ENCODE data around the gene PDCD7.
"Not testable (repeated sequence)": the region's sequence is repeated elsewhere in the genome, so short reads cannot be mapped to it uniquely, and the experiment has no call there.

PDCD7 gene

DNA sequence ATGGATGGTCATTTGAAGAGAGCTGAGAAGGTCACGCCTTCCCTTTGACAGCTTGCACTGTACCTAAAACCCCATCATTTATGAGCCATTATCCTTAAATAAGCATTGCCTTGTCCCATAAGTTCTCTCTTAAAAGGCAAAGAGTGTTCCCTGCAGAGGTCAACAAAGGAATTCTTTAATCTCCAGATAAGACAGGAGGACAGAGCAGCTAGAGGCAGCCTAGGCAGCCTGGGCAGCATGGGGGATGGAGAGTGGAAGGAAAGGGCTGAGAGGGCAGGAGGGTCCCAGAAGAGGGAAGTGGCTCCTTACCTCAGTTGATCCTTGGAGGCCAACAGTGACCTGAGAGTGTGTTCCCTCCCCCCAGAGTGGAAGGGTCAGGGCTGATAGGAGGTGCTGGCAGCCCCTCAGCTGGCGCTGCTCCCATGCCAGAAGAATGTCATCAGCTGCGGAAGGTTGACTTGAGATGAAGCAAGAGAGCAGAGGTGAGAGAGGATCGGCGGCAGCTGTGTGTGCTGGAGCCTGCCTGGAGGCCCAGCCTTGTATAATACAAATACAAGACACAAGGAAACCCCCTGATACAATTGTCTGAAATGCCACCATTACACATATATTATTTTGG is 44.3 kb downstream of the PDCD7 start:
- DNase-seq, result no peak

- no peak for DNase-seq
Observed at GRCh38 chr15:65088643-65089021, 45.0 kb downstream of the PDCD7 start.

DNA sequence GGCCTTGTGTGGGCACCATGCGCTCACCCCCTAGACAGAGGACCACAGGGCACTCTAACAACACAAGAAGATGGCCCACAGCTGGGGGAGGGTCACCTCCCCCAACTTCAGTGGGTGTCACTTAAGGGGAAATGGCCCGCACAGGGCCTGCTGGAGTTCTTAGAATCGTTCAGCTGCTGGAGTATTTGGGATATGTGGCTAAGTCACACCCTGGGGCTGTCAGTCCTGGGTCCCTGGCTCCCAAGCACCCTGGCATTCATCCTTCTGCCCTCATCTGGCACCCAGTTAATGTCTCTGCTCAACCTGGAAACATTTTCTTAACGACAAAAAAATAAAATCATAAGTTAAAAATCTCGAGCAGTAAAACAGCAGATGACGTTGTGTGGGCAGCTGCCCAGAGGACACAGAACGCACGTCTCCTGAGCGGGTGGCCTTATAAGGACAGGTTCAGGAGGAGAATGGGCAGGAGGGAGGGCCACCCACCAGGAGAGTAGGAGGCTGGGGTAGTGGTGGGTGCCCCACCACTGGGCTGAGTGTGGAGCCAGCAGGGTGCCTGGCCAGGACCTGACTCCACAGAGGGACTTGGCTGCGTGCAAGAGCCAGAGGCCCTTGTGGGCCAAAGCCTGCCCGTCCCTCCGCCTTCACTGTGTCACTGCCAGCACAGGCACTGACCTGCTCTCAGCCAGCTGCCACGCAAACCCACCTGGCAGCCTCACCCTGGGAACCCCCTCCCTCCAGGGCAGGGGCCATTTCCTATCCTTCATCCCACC is 45.5 kb downstream of the PDCD7 start:
- DNase-seq, result no peak

DNA sequence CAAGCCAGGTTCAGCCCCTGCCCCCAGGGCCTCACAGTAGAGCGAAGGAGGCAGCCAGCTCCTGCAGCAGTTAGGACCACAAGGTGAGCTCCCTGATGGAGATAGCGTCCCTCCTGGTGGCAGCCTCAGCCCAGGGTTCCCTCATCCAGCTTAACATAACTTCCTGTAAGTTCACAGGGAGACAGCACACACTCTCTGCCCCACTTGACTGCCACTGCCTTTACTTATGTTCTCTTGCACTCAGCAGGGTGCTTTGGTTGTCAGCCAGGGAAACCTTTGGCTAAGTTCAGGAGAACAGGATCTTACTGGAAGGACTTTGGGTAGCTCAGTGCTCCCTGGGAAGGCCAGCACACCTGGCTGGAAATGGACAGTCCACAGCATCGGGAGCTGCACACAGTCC is 46.2 kb downstream of the PDCD7 start:
- no peak for DNase-seq

DNA sequence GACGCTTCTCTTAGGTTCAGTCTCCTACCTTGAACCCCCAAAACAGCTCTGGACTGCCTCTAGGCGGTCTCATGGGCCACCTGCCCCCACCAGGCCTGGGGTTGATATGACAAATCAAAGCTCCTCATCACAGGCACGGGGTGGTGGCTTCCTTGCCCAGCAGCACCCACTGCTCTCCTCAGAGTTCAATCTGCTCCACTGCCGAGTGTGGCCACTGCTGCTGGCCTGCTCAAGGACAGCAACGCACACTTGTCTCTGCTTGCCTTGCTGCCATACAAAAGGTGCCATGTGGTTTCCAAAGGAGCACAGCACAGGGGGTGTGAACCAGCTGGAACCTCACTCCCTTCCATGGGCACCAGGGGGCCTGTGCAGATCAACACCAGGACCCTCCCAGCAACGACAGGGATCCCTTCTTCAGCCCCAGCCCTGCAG is 46.9 kb downstream of the PDCD7 start:
- DNase-seq, result no peak

DNA sequence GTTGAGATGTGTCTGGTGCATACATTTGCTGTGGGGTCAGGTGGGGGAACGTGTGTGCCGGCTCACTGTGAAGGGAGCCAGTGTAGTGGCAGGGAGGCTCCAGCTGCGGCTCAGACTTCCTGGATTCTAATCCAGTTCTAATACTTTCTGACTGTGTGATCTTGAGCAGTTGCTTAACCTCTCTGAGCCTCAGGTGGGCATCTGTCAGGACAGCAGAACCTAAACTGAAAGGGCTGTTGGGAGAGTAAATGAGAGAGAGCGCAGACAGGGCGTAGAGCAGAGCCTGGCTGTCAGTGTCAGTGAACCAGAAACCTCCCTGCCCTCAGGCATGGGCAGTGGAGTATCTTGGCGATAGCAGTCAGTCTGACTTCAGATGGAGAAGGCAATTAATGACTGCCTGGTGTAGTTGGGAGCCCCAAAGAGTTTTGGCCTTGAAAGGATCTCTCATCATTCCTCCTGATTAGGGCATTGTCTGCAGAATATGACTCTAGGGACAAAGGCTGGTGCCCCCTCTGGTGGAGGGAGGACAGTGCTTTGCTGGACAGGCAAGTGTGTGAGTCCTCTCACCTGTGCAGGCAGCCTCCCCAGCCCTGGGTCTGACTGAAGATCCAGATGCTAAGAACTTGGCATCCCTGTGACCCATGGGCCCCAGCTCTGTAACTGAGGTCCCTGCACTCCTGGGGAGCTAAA is 47.5 kb downstream of the PDCD7 start:
- peak in 1 of 2 experiments; percentile 30 for DNase-seq

DNA sequence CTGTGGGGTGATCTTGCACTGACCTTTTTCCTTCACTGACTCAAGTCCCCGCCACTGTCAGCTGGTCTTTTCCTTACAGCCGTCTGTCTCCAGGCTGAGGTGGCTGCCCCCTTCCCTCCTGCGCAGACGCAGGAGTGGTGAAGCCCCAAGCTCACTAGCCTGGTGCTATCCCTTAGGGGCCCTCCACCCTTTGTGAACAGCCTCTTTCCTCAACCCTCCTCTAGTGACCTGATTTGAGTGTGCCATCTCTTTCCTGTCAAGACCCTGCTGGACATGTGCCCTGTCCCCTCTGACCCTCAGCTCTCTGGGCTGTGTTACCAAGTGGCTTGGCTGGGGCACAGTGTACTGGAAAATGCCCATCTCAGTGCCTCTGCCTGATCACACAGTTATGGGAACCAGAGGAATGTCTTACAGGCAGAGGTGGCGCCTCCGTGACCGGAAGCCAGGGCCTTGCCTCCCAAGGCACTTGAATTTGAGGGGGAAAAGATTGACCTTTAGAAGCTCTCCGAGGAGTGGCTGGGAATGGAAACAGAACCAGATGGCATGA is 48.3 kb downstream of the PDCD7 start:
- no peak for DNase-seq

DNA sequence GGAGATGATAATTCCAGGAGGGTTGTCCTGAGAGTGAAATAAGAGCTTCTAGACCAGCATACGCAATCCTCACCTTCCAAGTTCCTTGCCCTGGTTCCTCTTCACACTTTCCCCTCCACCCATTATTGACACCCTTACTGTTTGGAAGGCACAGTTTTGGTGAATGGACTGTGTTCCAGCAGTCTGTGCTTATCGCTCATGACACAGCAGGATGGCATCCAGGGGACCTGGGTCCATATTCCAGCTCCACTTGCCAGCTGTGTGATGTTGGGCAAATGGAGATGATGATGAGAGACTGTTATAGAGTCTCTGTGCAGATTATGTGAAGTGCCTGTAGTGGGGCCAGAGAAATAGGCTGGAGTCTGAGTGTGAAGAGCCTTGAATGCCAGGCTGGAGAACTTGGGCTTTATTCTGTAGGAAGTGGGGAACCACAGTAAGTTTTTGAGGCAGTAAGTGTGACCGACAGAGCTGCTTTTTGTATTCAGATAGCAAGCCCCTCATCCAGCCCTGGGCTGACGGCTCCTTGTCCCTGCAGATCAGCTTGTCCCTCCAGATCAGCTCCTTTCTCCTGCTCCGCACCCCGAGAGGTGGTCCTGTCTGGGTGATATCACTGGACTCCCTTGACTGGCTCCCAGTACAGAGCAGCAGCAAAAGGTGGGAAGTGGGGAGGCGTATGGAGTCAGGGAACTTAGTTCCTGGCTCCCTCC is 49.0 kb downstream of the PDCD7 start:
- no peak for DNase-seq

GRCh38 chr15:65083262-65083701 is 50.3 kb downstream of the PDCD7 start:
- DNase-seq, result no peak

- DNase-seq, result no peak
Observed at GRCh38 chr15:65082303-65082953, 51.2 kb downstream of the PDCD7 start.

DNA sequence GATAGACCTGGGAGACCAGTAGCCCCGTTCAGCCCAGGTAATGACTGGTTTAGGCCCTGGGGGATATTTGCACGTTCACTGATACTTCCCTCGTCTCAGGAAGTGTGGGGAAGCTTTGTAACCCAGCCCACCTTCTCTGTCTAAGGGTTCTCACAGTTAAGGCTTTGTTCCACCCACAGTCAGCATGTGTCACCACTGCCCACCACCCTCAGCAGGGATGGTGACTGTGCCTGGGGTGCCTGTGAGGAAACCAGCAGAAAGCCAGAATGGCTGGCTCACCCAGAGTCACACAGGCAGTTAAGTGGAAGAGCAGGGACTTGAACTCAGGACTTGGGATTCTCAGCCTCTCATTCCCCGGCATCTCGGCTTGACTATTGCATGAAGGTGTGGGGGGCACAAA is 51.9 kb downstream of the PDCD7 start:
- DNase-seq, result no peak

DNA sequence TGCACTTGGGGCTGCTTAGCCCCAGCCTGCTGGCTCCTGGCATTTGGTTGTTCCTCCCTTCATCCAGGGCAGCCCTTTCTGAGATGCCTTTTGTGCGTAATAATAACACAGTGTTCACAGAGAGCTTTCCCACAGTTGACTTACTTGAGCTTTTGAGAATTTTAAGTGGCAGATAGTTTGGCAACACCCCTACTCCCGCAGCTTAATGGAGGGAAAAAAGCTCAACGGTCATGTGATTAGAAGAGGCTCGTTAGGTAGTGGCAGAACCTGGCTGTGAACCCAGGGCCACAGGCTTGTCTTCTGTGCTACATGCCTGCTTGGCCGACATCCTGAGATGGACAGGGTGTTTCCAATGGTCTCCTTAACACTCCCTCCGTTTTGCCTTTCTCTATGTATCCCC is 52.3 kb downstream of the PDCD7 start:
- no peak for DNase-seq

DNA sequence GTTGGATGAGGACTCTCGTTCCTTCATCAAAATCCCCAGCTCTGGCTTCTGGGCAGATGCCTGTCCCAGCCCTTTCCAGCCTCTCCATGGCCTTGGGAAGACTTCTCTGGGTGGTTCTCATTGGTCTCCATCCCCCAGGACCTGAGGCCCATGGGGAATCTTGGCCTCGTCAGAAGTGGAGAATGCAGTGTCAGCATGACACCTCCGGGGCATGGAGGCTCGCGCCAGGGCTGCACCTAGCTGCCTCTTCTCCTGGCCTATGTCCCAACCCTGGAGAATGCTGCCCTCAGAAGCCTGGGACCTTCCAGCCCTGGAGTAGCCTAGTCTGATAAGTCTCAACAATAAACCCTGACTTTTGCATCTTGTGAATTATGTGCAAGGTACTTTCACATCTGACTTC is 54.0 kb downstream of the PDCD7 start:
- no peak for DNase-seq

GRCh38 chr15:65077981-65078352 is 55.6 kb downstream of the PDCD7 start:
- DNase-seq, result no peak

DNA sequence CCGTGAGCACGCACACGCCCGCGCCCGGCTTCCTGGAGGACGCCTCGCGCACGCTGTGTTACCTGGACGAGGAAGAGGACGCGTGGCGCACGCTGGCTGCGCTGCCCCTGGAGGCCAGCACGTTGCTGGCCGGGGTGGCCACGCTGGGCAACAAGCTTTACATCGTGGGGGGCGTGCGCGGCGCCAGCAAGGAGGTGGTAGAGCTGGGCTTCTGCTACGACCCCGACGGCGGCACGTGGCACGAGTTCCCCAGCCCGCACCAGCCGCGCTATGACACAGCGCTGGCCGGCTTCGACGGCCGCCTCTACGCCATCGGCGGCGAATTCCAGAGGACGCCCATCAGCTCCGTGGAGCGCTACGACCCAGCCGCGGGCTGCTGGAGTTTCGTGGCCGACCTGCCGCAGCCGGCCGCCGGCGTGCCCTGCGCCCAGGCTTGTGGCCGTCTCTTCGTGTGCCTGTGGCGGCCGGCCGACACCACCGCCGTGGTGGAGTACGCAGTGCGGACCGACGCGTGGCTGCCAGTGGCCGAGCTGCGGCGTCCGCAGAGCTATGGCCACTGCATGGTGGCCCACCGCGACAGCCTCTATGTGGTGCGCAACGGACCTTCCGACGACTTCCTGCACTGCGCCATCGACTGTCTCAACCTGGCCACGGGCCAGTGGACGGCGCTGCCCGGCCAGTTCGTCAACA is 56.2 kb downstream of the PDCD7 start:
- no peak for DNase-seq

DNA sequence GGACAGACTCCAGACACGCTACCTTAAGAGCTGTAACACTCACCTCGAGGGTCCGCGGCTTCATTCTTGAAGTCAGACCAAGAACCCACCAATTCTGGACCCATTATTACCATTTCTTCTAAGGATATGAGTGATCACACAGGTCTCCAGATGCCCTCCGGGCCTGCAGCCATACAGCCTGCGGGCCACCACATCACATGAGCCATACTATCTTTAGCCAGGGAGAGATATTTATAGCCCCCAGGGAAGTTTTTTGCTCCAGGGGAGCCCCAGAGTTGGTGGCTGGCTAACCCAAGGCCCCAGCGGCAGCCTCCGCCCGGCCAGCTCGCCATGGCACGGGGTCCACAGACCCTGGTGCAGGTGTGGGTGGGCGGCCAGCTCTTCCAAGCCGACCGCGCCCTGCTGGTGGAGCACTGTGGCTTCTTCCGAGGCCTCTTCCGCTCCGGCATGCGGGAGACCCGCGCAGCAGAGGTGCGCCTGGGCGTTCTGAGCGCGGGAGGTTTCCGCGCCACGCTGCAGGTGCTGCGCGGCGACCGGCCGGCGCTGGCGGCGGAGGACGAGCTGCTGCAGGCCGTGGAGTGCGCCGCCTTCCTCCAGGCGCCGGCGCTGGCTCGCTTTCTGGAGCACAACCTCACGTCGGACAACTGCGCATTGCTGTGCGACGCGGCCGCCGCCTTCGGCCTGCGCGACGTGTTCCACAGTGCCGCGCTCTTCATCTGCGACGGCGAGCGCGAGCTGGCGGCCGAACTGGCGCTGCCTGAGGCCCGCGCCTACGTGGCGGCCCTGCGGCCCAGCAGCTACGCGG is 56.9 kb downstream of the PDCD7 start, which contains the start of gene KBTBD13:
Gene KBTBD13, plus strand, starts transcription at position 261 of the 805 bp plus-strand sequence. Its CDS starts 70 bp downstream, at position 331.
- no peak for DNase-seq

DNA sequence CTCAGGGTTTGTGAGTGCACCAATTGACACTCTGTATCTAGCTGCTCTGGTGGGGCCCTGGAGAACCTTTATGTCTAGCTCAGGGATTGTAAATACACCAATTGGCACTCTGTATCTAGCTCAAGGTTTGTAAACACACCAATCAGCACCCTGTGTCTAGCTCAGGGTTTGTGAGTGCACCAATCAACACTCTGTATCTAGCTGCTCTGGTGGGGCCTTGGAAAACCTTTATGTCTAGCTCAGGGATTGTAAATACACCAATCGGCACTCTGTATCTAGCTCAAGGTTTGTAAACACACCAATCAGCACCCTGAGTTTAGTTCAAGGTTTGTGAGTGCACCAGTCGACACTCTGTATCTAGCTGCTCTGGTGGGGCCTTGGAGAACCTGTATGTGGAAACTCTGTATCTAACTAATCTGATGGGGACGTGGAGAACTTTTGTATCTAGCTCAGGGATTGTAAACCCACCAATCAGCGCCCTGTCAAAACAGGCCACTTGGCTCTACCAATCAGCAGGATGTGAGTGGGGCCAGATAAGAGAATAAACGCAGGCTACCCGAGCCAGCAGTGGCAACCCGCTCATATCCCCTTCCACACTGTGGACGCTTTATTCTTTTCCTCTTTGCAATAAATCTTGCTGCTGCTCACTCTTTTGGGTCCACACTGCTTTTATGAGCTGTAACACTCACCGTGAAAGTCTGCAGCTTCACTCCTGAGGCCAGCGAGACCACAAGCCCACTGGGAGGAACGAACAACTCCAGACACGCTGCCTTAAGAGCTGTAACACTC is 57.8 kb downstream of the PDCD7 start:
- not testable (repeated sequence) for DNase-seq

DNA sequence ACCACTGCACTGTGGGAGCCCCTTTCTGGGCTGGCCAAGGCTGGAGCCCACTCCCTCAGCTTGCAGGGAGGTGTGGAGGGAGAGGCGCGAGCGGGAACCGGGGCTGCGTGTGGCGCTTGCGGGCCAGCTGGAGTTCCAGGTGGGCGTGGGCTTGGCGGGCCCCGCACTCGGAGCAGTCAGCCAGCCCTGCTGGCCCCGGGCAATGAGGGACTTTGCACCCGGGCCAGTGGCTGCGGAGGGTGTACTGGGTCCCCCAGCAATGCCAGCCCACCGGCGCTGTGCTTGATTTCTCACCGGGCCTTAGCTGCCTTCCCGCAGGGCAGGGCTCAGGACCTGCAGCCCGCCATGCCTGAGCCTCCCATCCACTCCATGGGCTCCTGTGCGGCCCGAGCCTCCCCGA is 58.7 kb downstream of the PDCD7 start:
- not testable (repeated sequence) for DNase-seq

DNA sequence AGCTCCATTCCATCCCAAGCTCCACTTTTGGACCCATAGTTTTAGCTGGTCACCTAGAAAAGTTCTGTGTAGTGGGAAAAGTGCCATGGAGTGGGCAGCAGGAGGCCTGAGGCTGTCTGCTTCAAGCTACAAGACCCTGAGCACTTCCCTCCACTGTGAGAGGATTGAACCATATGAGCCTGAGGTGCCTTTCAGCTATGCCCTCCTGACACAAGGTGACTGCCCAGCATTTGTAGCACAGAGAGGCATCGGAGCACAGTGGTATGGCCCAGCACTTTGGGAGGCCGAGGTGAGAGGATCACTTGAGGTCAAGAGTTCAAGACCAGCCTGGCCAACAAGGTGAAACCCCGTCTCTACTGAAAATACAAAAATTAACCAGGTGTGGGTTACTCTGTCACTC is 61.0 kb downstream of the PDCD7 start:
- DNase-seq, result no peak

DNA sequence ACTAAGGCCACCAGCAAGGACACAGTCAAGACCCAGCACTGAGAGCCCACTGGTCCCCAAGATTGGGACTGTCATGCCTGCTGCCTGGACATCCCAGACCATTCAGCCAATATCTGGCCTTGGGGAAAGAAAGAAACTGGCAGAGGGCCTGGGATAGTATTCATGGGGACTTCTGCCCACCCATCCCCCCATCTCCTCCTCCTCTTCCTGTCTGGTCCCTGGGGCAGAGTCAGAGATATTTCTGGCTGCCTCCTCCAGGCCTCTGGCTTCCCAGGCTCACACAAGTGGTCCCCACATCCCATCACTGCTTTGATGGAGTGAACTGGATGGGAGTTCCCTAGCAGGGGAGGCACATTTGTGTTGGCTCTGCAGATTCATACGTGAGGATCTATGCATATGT is 61.6 kb downstream of the PDCD7 start:
- no peak for DNase-seq

Data from SW 1271 (cell line).